ENCODE measurements around the gene SIRPA.

Gene SIRPA

DNA sequence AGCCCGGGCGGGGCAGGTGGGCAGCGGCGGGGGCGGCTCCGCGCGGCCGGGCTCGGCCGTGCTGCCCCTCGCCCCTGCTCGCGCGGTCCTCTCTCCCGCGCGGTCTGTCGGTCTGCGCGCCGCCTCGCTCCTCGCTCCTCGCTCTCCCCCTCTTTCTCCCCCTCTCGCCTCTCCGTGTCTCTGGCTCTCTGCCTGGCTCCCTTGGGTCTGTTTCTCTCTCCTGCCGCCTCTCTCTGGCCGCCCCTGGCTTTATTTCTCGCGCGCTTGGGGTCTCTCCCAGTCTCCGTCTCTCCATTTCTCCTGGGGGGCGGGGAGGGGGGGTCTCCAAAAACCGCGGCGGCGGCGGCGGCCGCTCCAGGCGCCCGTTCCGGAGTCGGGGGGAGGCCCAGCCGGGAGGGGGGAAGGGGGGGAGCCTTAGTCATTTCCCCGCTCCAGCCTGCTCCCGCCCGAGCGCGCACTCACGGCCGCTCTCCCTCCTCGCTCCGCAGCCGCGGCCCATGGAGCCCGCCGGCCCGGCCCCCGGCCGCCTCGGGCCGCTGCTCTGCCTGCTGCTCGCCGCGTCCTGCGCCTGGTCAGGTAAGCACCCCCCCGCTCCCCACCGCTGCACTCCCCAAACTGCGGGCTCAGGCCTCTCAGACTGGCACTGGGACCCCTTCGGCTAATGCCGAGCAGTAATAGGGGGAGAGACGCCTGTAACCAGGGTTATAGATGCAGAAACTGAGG, at the start of gene SIRPA:
Gene SIRPA, plus strand, starts transcription at position 457 of the 723 bp plus-strand sequence. Its CDS starts 41 bp downstream, at position 498.
- no peak for DNase-seq

DNA sequence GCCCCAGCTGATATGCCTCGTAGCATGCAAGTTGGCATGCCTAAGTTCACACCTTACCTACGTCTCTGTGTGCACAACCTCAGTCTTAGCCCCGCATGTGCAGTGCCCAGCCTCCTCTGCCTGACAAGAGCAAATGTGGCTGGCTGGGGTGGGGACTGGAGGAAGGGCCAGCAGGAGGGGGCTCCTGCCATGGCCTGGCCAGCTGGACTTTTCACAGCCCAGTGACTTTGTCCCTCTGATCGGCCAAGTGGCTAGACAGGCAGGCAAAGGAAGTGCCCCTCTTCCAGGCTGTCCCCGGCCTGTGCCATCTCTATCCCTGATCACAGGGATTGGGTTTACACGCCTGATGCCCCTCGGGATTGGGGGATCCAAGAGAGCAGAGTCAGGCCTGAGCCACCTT, 49.5 kb upstream of the SIRPA start:
- DNase-seq = no peak

DNA sequence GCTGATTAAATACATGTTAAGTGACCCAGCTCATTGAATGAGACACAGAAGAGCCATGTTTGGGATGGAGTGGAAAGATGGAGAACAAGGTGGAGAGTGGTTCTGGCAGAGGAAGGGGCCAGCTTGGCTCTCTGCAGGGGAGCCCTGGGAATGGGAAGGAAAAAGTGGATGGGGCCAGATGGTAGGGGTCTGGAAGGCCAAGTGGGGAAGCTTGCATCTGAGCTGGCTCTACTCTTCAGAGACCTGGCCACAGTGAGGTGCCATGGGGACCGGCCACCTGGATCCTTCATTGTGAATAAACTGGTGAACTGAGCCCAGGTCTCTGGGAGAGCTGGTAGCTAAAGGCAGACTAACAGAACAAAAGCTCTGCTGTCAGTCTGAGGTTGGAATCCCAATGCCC, 48.9 kb upstream of the SIRPA start:
- no peak for DNase-seq

DNA sequence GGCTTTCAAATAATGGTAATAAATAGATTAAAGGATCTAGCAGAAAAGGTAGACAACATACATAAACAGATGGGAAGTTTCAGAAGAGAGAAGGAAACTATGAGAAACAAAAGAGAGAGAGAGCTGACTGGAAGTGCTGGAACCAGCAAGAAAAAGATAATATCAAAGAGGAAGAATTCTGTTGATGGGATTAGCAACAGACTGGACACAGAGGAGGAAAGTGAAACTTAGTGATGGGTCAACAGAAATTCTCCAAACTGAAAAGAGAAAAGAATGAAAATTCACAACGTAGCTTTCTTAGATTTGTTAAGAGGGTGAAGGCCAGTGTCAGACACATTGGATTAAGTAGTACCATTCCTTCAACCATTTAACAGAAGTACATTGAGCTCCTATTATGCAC, 48.3 kb upstream of the SIRPA start:
- no peak for DNase-seq

DNA sequence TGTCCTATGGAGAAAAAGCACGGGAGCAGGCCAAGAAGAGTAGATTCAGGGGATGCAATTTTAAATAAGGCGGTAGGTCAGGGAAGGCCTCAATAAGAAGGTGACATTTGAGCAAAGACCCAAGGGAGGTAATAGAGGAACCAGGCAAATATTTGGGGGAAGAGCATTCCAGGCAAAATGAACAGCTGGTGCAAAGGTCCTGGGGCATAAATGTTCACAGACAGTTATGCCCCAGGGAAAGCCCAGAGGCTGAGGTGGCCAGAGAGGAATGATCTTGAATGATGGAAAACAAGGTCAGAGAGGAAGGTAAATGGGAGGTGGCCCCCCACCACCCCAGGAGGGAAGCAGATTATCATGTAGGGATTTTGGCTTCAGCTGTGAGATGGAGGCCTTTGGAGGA, 47.4 kb upstream of the SIRPA start:
- no peak for DNase-seq

DNA sequence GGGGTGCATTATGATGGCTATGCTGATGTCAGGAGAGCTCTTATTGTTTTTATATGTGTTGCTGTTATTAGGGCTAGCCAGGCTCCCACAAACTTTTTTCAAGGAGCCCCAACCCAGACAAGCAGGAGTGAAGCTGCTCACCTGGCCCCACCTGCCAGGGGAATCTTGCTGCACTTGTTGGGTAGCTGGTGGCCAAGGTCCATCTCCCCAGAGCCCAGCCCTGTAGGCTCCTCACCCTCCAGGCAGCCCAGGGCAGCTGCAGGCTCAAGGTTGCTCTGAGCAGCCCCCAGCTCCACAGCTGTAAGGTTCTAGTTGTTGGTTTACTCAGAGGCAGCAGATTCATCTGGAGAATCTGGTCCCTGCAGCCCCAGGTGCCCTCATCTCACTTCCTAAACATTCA, 46.8 kb upstream of the SIRPA start:
- no peak for DNase-seq

DNA sequence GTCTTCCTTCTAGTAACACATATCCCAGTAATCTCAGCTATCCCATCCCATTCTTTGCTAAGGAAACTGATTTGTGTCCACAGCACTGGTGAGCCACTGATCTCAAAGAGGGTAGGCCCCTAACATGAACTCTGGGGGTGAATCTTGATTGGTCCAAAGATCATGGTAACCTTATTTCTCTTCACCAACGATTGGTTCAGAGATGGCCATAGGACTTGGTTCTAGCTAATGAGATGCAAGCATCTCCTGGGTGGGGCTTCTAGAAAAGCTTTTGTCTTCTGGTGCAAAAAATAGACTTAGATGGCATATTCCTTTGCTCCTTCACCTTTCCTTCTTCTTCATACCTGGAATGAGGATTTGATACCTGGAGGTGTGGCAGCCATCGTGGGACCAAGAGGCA, 43.8 kb upstream of the SIRPA start:
- DNase-seq = no peak

DNA sequence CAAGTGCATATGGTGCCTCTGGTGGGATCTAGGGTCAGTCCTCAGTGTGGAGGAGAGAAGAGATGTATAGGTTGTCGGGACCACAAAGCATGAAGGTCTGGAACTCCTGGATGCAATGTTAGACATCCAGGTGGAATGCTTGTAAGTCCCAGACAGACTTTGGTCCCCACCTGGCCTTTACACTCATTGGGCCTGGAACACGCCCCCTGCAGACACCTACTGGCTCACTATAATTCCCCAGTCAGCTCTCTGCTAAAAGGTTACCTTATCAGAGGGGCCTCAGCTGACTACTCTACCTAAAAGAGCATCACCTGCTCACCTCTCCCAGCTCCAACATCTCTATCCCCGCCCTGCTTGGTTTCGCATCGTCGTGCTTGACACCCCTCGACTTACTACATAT, 41.7 kb upstream of the SIRPA start:
- DNase-seq = no peak

DNA sequence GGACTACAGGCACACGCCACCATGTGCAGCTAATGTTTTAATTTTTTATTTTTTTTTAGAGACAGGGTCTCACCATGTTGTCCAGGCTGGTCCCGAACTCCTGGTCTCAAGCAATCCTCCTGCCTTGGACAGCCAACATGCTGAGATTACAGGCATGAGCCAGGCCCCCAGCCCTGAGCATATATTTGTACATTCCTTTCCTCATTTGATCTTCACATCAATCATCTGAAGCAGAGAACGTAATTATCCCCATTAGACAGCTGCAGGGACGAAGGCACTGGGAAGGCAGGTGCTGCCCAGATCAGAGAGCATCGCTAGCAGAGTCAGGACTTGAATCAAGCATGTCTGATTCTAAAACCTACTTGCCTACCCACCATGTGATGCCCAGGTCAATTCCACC, 41.0 kb upstream of the SIRPA start:
- DNase-seq = no peak

DNA sequence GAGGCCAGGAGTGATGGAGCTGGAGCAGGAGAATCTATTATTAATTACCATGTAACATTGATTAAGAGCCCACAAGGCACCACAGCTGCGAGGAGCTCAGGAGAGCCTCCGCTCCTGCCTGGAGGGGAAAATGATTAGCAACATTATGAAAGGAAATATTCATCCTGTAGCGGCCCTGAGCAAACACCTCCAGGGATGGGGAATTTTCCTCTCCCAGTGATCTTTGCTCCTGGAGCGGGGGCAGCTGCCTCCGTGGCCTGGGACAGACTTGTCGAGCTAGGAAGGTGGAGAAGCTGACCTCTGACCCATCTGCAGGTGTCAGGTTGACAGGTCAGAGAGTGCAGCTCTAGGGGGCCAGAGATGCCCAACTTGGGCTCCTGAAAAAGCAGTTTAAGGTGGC, 40.1 kb upstream of the SIRPA start:
- DNase-seq = no peak

DNA sequence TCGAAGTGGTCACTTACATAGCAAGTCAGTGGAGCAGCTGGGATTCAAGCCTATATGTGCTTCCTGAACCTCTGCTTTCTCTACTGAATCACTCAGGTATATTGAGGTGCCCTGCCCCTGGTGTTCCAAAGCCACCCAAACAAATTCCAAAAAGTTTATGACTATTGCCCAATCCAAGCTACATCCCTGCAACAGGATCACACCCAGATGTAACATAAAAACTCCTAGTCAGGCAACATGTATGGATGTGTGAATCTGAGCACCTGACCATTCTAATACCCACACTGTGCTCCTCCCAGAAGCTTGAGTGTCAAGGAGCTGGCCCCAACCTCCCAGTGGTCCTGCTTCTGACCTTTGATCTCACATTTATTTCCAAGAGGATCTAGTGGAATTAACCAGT, 39.5 kb upstream of the SIRPA start:
- DNase-seq = no peak

DNA sequence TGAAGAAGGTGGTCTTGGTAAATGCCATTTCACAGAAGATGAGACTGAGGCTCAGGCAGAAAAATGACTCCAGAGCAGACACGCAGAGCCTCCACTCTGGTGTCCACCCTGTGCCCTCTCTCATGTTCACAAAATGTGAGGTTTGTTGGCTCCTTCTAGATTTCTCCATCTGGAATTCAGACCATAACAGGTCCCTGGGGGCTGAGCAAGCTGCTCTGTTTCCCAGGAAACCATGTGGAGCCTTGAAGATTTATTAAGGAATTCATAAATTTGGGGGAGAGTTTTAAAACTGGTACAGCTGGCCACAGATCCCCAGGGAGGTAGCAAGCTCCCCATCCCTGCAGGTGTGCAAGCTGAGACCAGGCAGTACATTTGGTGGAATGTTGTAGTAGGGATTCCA, 38.8 kb upstream of the SIRPA start:
- no peak for DNase-seq

DNA sequence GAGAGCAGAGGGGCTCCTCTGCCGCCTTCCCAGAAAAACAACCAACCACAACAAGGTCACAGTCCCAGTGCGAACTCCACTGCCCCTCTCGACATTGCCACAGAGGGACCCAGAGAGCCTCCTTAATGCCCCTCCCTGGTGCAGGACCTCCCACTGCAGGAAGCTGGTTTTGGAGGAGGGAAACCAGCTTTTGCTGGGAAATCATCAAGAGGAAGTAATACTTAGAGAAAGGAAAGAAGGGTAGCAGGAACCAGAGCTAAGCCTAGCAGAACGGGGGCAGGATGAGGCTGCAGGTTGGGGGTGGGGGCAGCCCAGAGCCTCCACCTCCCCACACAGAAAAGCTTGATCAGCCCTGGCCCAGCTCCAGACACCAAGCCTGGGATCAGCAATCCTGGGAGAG, 37.7 kb upstream of the SIRPA start:
- no peak for DNase-seq

DNA sequence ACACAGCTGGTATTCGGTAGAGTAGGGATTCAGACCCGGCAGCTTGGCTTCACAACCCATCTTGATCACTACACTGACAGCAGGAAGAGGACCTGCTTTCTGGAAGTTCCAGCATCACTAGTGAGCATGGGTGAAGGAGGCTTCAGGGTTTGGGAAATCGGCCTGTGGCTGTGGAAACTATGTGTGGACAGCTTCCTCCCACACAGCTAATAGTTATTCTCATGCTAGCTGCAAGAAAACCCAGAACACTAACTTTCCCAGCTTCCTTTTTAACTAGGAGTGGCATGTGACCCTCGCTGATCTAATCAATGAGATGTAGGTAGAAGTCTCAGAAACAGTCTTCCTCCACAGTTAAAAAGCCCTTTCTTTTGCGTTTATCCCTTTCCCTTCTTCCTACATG, 36.3 kb upstream of the SIRPA start:
- DNase-seq = no peak

DNA sequence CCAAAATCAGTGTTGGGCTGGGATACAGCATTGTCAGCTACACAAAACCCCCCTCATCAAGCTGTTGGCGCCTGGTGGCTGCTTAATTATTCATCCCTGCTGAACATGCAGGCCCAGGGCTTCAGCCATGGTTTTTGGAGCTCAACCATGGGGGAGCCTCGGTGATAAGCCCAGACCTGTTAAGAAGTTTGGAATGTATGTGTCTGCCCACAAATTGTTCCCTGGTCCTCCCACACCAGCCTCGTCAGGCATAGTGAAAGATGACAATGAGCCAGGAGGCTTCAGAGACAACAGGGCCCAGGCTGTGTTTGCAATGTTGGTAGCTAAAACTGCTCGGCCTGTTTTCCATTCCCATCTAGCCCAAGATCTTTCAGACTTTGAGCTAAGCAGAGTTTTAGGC, 34.8 kb upstream of the SIRPA start:
- no peak for DNase-seq

DNA sequence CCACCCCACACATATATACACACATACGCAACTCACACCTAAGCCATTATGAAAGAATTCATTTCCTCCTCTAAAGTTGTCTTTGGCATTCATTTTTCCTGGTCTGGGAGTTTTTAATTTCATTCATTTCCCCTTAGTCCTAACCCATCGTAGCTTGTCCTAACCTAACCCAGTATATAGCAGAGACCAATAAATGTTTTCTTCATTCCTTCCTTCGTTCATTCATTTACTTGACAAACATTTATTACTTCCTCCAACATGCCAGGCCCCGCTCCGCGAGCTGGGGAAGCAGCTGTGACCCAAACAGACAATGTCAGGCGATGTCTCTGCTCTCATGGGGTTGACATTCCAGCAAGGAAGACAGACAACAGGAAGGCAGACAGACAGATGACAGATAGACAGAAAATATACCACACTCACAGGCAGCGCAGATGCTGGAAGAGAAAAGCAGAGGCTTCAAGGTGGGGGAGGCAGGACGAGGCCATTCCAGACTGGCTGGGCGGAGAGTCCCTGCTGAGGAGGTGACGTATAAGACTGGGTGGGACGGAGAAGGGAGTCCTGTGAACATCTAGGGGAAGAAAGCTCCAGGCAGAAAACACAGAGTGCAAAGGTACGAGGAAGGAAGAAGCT, 33.7 kb upstream of the SIRPA start:
- no peak for DNase-seq

DNA sequence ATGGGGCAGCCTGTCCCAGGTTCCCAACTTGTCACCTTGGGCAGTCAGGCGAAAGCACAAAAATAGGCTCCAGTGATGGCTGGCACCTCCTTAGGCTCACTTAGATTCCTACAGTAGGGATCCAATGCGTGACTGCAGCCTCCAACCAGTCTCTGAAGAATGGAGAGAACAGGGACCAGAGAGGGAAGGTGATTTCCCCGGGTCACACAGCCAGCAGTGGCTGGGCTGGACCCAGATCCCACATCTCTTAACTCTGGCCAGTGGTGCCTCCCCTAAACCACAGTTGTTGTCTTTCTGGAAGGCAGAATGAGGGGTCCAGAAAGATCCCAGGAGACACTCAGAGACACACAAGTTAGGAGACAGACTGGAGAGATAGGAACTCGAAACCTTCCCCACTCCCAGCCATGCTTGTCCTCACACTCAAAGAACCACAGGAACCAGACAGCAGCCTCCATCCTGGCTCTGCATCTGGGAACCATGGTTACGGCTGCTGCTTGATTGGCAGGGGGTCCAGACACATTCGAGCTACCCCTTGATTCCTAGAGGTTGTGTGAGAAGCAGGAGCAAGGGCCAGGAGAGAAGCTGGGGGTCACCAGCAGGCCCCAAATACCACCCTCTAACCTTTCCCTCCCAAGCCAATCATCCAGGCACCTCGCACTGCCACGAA, 33.1 kb upstream of the SIRPA start:
- DNase-seq = no peak

DNA sequence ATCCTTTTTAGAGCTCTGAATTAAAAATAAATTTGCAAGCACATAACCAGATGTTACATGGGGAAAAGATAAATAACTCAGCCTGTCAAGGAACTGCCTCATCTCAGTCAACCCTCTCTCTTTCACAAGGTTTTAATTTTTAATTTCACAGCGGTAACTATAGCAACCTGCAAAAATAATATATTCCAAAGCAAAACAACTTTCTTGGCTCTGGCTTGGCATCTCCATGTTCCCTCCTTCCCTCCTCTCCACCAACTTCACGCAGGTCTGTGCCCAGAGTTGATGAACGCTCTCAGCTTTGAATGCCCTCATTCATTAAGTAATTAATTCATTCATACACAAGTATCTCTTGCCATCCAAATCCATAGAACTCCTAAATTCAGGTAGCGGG, 32.5 kb upstream of the SIRPA start:
- no peak for DNase-seq

DNA sequence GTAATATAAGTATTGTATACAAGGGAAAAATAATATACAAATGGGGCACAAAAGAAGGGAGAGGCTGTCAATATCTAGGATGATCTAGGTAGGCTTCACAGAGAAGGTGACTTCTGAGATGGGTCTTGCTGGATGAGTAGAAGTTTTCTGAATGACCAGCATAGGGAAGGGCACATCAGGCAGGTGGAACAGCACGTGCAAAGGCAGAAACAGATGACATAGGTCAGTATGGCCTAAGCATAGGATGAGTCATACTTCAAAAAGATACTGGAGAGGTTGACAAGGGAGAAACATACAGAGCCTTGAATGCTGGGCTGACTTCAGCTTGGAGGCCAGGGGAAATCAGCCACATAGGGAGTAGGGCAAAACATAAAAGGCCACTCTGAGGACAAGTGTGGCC, 31.9 kb upstream of the SIRPA start:
- DNase-seq = no peak

DNA sequence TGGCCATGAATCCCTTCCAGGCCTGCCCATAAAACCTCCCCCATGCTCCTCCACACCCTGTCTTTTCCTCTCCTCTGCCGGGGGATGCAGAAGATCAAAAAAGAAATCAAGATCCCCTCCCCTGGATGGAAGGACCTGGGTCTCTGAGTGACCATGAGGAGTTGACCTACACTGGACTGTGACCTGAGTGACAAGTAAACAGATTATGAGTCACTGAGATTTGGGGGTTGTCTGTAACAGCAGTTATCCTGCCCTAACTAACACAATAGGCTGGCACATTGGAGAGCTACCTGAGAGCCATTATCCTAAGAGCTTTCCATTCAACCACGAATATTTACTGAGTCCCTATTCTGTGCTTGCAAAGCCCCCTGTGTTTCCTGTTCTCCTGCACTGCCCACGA, 28.4 kb upstream of the SIRPA start:
- DNase-seq = no peak

DNA sequence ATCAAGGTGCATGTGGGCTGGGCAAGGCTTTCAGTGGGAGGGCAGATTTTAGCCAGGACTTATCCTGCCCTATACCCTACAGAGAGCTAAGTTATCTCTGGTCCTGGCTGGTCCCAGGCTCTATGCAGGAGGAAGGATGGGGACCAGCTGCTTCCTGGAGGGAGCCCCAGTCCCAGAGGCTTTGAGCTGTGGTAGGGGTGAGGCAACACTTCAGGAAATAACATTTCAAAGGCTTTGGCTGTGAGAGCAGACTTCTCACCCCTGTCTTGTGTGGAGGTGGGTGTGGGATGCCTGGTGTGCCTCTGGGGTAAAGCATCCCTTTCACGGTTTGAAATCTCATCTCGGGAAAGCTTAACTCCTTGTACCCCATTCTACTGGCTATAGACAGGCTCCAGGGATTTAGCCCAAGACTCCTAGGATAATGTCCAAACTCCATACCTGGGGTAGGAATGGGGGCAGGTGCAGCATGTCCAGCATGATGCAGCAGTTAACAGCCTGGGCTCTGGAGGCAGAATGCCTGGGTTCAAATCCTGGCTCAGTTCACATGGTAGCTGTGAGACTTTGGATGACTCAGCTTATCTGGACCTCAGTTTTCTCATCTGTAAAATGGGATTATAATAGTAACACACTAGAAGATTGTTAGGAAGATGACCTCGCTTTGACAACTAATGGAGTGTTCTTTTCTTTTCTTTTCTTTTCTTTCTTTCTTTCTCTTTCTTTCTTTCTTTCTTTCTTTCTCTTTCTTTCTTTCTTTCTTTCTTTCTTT, 27.5 kb upstream of the SIRPA start:
- DNase-seq = no peak

DNA sequence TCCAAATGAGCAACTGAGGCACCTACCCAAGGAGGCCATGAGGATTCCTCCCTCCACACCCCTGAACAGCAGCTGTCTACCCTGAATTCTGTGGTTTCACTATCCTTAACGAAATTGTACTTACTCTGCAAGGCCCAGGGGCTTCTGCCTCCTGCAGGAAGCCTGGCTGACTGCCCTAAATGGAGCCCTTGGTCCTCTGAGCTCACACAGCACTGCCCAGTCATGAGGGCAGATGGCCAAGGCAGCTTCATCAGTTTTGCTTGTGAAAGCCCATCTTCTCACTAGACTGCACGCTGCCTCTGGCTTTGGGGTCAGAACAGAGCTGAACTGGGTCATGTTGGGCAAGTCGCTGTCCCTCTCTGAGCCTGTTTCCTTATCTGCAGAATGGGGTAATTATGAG, 26.4 kb upstream of the SIRPA start:
- no peak for DNase-seq

DNA sequence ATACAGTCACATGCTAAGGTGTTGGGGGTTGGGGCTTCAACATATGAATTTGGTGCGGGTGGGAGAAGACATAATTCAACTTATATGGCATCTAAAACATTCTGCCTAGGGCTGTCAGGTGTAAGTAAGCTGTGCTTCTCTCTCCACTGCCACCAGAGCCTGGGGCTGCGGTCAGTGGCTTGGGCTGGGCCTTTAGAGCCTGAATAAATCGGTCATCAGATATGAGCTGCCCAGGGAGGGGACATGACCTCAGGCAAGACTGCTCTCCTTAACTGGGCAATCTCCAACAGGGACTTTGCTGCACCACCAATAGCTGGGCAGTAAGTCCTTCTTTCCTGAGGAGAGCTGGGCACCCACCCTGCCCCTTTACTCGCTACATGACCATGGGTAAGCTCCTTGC, 24.9 kb upstream of the SIRPA start:
- DNase-seq = no peak
